Esophagus squamous epithelium (tissue), 5 donors: Measurements from ENCODE around the gene RER1. TPM values are rescaled to one million over a fixed set of nuclear protein-coding genes. Genes with fewer than 3 reads are reported as not detected.

Experiments
- DNase-seq: peaks from one replicate; lab custom pipeline; 2025; lab: John Stamatoyannopoulos, UW
- H3K27ac ChIP-seq, 4 donors: fragments of 200-600 bp; sonication (generic); one replicate each; pipeline ENCODE4 v1.5.1; 2016 to 2019; ENCODE audit warnings: mild to moderate bottlenecking in 1 of 4
- H3K27me3 ChIP-seq, 4 donors: fragments of 200-600 bp; sonication (generic); 1 replicate in 3 of 4; 2 replicates in 1 of 4; pipeline versions ENCODE4 v1.5.1 to v1.6.0; 2017 to 2021; ENCODE audit warnings: antibody characterized with exemption in 1 of 4
- H3K36me3 ChIP-seq, 3 donors: fragments of 200-600 bp; sonication (generic); one replicate each; pipeline ENCODE4 v1.5.1; 2016 to 2019
- H3K4me1 ChIP-seq, 3 donors: fragments of 200-600 bp; sonication (generic); one replicate each; pipeline ENCODE4 v1.5.1; 2017 to 2019
- H3K4me3 ChIP-seq, 4 donors: fragments of 200-600 bp; sonication (generic); 1 replicate in 3 of 4; 2 replicates in 1 of 4; pipeline ENCODE4 v1.5.1; 2016 to 2019; ENCODE audit warnings: mild to moderate bottlenecking in 2 of 4, moderate library complexity in 1 of 4
- H3K9me3 ChIP-seq, 3 donors: fragments of 200-600 bp; sonication (generic); one replicate each; pipeline ENCODE4 v1.5.1; 2016 to 2019
- POLR2A ChIP-seq, 4 donors: fragments of 450-650 bp; IDR thresholded peaks; one replicate each; pipeline ENCODE4 v1.6.1; 2017; ENCODE audit warnings: antibody characterized with exemption in 4 of 4, mild to moderate bottlenecking in 4 of 4, moderate library complexity in 3 of 4
- WGBS, 2 donors: methylation state at CpG; one replicate each; pipeline ENCODE4 v1.1.5; 2018; 5-methylcytosine and 5-hydroxymethylcytosine counted together
- intact Hi-C: fragments of 100-400 bp; cut with DNase I; formaldehyde crosslinking; loops from one replicate; pipeline ENCODE4 v1.15.0; 2022
- total RNA-seq, 4 donors: library from RNA; depleted of rRNA; stranded (reverse); fragments of >200 nt; gene quantifications; one replicate each; pipeline ENCODE4 v1.1.0, GENCODE V29; 2016
- TF ChIP-seq, protein P1 (sequence below), 6 experiments: fragments of 450-650 bp in 4 of 6; fragments of 200-600 bp in 2 of 6; sonication (generic) in 2 of 6; IDR thresholded peaks; one replicate each; pipeline ENCODE4 v1.5.1; 2016 to 2019; ENCODE audit warnings: antibody characterized with exemption in 6 of 6, mild to moderate bottlenecking in 4 of 6, moderate library complexity in 4 of 6
- donor health status: DM: yes; HTN: yes; CAD: no.

RER1 gene
- total RNA-seq, 4 donors from 2014 or later = 63.3 to 136 (median 75.7) TPM

DNA sequence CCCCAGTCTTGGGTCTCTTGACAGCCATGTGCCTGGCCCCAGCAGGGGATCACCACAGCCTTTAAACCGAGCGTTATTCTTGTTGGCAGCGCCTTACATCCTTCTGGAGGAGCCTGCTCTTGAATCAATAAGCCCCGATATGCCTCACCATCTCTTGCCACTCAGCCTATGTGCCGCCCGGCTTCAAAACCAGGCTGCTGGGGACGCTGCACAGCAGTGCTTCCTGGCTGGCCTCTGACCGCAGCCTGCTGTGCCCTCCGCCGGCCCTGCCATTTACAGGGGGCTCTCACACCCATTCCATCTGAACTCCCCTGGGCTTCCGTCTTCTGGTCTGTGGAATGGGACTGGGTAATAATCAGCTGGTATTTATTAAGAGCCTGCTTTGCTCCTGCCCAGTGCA, 23.7 kb downstream of the RER1 start:
- 57 to 69% methylated on average over 7 to 10 of the region's 11 CpGs for WGBS, 2 donors
- no peak for TF ChIP-seq POLR2A (IDR thresholded peaks at IDR 0.05)
- TF ChIP-seq, protein P1, sequence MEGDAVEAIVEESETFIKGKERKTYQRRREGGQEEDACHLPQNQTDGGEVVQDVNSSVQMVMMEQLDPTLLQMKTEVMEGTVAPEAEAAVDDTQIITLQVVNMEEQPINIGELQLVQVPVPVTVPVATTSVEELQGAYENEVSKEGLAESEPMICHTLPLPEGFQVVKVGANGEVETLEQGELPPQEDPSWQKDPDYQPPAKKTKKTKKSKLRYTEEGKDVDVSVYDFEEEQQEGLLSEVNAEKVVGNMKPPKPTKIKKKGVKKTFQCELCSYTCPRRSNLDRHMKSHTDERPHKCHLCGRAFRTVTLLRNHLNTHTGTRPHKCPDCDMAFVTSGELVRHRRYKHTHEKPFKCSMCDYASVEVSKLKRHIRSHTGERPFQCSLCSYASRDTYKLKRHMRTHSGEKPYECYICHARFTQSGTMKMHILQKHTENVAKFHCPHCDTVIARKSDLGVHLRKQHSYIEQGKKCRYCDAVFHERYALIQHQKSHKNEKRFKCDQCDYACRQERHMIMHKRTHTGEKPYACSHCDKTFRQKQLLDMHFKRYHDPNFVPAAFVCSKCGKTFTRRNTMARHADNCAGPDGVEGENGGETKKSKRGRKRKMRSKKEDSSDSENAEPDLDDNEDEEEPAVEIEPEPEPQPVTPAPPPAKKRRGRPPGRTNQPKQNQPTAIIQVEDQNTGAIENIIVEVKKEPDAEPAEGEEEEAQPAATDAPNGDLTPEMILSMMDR (IDR thresholded peaks at IDR 0.05) = no peak
- H3K4me3 ChIP-seq = no peak overlapping the region
- peak overlapping the region; percentile 74 to 89 (median 79) for H3K27ac ChIP-seq
- no peak for DNase-seq
- H3K27me3 ChIP-seq = peaks cover 0 to 50% (median 0%) of the 10 kb centered on the region in 4 donors
- no peaks in the 10 kb centered on the region for H3K9me3 ChIP-seq
- H3K4me1 ChIP-seq = peaks cover 34 to 65% (median 37%) of the 10 kb centered on the region in 3 donors
- H3K36me3 ChIP-seq = peaks cover 0 to 3% (median 0%) of the 10 kb centered on the region in 3 donors
- intact Hi-C loops = no loop called here

DNA sequence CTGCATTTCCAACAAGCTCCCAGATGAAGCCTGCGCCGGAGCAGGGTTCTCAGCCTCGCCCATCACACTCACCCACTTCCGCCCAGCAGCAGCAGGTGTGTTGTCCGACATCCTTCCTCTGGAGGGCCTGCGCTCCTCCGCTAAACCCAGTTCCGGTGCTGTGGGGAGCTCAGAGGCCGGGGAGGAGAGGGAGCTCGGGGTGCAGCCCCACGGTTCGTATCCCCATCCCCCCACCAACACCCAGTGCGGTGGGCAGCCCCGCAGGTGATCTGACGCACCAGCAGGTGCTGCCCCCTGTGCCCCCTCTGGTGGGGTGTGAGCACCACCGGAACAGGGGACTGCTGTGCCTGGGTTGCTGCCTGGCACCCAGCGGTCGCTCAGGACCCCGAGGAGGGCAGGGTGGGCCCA, 24.2 kb downstream of the RER1 start:
- Histone ChIP-seq H3K27me3 (peaks cover 0 to 54% (median 0%) of the 10 kb centered on the region in 4 donors), H3K27ac (peak overlapping the region; percentile 74 to 89 (median 79)), H3K4me1 (peaks cover 34 to 65% (median 37%) of the 10 kb centered on the region in 3 donors), H3K36me3 (no peaks in the 10 kb centered on the region), H3K9me3 (no peaks in the 10 kb centered on the region), H3K4me3 (peak overlapping the region; percentile 23 to 59 (median 36))
- no peak for DNase-seq
- intact Hi-C loops = no loop called here
- TF ChIP-seq, protein P1 (IDR thresholded peaks at IDR 0.05) = peak in 1 of 6 experiments; percentile 25
- no peak for TF ChIP-seq POLR2A (IDR thresholded peaks at IDR 0.05)
- WGBS, 2 donors = no CpG with 5 or more reads among the region's 19 CpGs

DNA sequence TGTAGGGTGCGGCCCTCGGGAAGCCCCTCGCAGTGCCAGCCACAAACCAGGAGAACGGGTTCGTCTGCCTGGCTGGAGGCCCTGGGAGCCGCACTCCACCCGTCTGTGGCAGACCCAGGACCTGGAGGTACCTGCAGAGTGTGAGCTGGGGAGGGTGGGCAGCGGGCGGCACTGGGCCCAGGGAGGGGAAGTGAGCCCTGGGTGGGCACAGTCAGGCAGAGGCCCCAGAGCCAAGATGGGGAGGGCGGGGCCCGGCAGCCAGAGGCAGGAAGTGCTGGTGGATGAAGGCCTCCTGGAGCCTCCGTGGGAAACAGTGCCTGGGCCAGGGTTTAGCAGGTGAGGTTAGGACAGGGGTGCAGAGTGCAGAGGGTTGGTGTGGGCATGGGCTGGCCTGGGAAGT, 24.8 kb downstream of the RER1 start:
- no peaks in the 10 kb centered on the region for H3K9me3 ChIP-seq
- intact Hi-C loops = no loop called here
- H3K27ac ChIP-seq = peak overlapping the region; percentile 74 to 89 (median 79)

DNA sequence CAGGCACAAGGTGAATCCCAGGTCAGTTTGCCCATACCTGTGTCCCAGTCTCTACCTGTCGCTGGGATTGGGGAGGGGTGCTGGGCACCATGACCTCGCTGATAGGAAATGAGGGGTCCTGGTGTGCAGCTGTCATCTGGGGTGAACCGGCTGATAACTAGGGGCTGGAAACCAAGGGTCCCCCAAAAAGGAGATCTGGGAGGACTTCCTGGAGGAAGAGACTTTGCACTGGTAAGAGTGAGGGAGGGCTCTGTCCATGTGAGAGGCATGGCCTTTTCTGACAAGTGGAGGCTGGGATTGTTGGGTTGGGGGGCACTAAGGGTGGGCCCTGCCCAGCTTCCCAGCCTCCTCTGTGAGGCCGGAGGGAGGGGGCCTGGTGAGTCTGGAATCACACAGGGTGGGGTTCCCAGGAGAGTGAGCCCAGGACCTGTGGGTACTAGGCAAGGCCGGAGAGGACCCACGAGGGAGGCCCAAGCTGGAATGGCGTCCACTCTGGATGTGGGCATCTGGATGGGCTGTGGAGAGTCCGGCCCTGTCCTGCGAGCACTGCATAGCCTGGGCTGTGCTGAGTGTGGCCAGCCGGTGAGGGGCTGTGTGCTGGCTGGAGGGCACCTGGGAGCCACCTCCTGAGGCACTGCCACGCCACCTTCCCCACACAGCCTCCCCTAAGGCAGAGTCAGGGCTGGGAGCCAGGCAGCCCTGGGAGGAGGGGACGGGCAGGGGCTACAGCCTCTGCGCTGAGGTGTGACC, 25.6 kb downstream of the RER1 start:
- WGBS, 2 donors = 80% methylated on average over 4 of the region's 13 CpGs; no CpG with 5 or more reads in 1 of the 2 donors
- Histone ChIP-seq H3K27me3 (peaks cover 0 to 62% (median 0%) of the 10 kb centered on the region in 4 donors), H3K36me3 (no peaks in the 10 kb centered on the region), H3K27ac (peak overlapping the region; percentile 74 to 89 (median 79)), H3K4me3 (peak overlapping the region; percentile 23 to 59 (median 36)), H3K4me1 (peaks cover 27 to 51% (median 32%) of the 10 kb centered on the region in 3 donors), H3K9me3 (no peaks in the 10 kb centered on the region)
- intact Hi-C loops = no loop called here
- TF ChIP-seq, protein P1 (IDR thresholded peaks at IDR 0.05) = no peak
- TF ChIP-seq POLR2A (IDR thresholded peaks at IDR 0.05) = no peak
- DNase-seq = no peak

More for the DNA sequence above, 24.8 kb downstream of the RER1 start:
- no peak for DNase-seq
- 10% methylated on average over 3 of the region's 12 CpGs; no CpG with 5 or more reads in 1 of the 2 donors for WGBS, 2 donors
- peaks cover 33 to 60% (median 37%) of the 10 kb centered on the region in 3 donors for H3K4me1 ChIP-seq
- no peaks in the 10 kb centered on the region for H3K36me3 ChIP-seq
- no peak for TF ChIP-seq POLR2A (IDR thresholded peaks at IDR 0.05)
- TF ChIP-seq, protein P1 (IDR thresholded peaks at IDR 0.05) = no peak
- H3K4me3 ChIP-seq = peak overlapping the region; percentile 23 to 59 (median 36)
- peaks cover 0 to 60% (median 0%) of the 10 kb centered on the region in 4 donors for H3K27me3 ChIP-seq

DNA sequence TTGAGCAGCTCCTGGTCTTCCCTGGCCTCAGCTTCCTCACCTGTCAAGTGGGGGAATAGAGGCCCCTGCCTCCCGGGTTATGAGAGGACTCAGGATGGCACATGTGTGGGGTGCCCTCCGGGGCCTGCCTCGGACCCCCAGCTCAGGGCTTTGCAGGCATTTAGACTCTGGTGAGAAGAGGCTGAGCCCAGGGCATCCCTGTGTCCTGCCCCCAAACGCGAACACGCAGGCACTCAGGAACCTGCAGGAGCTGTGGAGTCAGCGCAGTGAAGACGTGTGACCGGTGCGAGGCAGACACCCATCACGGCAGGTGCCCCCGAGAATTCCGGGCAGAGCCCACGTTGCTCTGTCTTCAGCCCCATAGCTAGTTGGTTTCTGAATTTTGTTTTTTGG, 26.2 kb downstream of the RER1 start:
- 89% methylated on average over 4 of the region's 14 CpGs; no CpG with 5 or more reads in 1 of the 2 donors for WGBS, 2 donors
- H3K4me3 ChIP-seq = no peak overlapping the region
- intact Hi-C loops = no loop called here

More for the DNA sequence above, 26.2 kb downstream of the RER1 start:
- no peak for DNase-seq
- H3K27ac ChIP-seq = no peak overlapping the region
- no peaks in the 10 kb centered on the region for H3K36me3 ChIP-seq
- TF ChIP-seq, protein P1 (IDR thresholded peaks at IDR 0.05) = no peak
- H3K27me3 ChIP-seq = peaks cover 0 to 63% (median 0%) of the 10 kb centered on the region in 4 donors
- H3K9me3 ChIP-seq = no peaks in the 10 kb centered on the region
- peaks cover 27 to 51% (median 32%) of the 10 kb centered on the region in 3 donors for H3K4me1 ChIP-seq
